HG03103 (cell line): ENCODE data around the gene MXD3.
"Not testable (repeated sequence)": the region's sequence is repeated elsewhere in the genome, so short reads cannot be mapped to it uniquely, and the experiment has no call there.

Experiments used
- ATAC-seq: cut with Tn5 transposase; IDR thresholded peaks from one replicate; pipeline ENCODE4 v1.9.1; 2021; ENCODE audit warnings: low read depth; ENCODE audit not compliant: unreplicated experiment

Gene MXD3

GRCh38 chr5:177275883-177276282, 35.8 kb downstream of the MXD3 start:
- no peak for ATAC-seq

GRCh38 chr5:177271113-177271512, 40.6 kb downstream of the MXD3 start:
- no peak for ATAC-seq

GRCh38 chr5:177270653-177271052, 41.0 kb downstream of the MXD3 start:
- ATAC-seq = no peak

- no peak for ATAC-seq
These were observed 41.7 kb downstream of the MXD3 start for GRCh38 chr5:177269976-177270375.

- no peak for ATAC-seq
These were observed 42.3 kb downstream of the MXD3 start for GRCh38 chr5:177269232-177269895.

GRCh38 chr5:177265395-177265794, 46.3 kb downstream of the MXD3 start:
- no peak for ATAC-seq

- ATAC-seq = no peak
These were observed 47.5 kb downstream of the MXD3 start for GRCh38 chr5:177264178-177264577.

GRCh38 chr5:177261510-177261909, 50.2 kb downstream of the MXD3 start:
- no peak for ATAC-seq

GRCh38 chr5:177260961-177261360, 50.7 kb downstream of the MXD3 start:
- no peak for ATAC-seq

GRCh38 chr5:177258711-177259110, 53.0 kb downstream of the MXD3 start:
- not testable (repeated sequence) for ATAC-seq
